Measurements from ENCODE around the gene B4GALNT4.
"Not testable (repeated sequence)": the region's sequence is repeated elsewhere in the genome, so short reads cannot be mapped to it uniquely, and the experiment has no call there.

- TF ChIP-seq CTCF (IDR thresholded peaks at IDR 0.05; ENCODE audit: low read length); EZH2 (IDR thresholded peaks at IDR 0.05; ENCODE audit: borderline replicate concordance, low read length): not testable (repeated sequence)
Observed at GRCh38 chr11:350033-350722, 19.1 kb upstream of the B4GALNT4 start.

Measured in OCI-LY1 (cell line).